GM18526 (cell line): ENCODE results near the gene TUBB2B.
A peak's percentile ranks its signal among the peaks of the same experiment; 100 is the strongest.

ENCODE experiments used
- POLR2A ChIP-seq: IDR thresholded peaks from 3 replicates; pipeline ENCODE4 v1.6.1; 2011; ENCODE audit not compliant: insufficient read length; ENCODE audit errors: extremely low read depth

Gene TUBB2B

GRCh38 chr6:3260772-3261517 lies 33.5 kb upstream of the TUBB2B start:
- no peak for TF ChIP-seq POLR2A

- no peak for TF ChIP-seq POLR2A
Observed at GRCh38 chr6:3260296-3260695, 32.8 kb upstream of the TUBB2B start.

DNA sequence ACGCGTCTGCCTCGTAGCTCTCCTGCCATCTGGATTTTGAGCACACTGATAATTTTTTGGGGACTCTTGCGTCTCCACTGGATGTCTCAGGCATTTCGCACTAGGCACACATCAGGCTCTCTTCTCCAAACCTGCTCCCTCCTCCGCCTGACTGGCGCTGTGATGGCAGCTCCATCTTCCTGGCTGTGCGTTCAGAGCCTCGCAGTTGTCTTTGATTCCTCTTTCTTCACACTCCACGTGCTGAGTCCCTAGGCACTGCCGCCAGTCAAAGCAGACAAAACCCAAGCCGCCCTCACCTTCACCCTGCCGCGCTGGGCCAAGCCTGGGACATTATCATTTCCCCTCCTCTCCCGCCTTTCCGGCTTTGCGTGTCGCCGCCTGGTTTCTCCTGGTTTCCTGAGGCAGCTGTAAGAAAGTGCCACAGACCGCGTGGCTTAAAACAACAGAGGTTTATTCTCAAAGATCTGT lies 32.1 kb upstream of the TUBB2B start:
- TF ChIP-seq POLR2A, result peak; percentile 7

DNA sequence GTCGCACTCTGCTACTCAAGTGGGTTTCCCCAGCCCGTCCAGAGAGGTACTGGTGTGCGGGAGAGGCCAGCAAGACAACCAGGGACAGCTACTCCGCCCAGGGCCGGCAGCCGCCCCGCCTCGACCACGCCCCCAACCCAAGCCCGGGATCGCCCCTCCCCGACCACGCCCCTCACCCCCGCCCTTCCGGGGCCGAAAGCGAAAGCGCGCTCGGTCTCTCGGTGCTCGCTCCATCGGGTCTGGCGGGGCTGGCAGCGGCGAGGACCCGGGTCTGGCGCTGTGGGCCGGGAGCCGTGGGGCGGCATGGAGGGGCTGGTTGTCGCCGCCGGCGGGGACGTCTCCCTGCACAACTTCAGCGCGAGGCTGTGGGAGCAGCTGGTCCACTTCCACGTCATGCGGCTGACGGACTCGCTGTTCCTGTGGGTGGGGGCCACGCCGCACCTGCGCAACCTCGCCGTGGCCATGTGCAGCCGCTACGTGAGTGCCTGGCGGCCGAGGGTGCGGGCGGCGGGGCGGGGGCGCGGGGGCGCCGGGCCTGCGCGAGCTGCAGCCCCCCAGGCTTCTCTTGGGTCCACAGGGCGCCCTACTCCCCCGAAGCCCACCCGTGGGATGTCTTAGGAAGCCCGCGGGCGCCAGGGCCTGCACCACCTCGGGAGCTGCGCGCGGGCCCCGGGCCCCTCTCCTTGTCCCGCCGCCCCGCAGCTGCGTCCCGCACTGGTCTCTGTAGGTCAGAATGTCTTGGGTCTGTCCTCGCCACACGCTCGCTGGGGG lies 31.5 kb upstream of the TUBB2B start, which contains the start of gene PSMG4:
TSS of gene PSMG4 (plus strand) at position 228 of the 771 bp plus-strand sequence. CDS start at position 304, 76 bp downstream.
- peak; percentile 61 for TF ChIP-seq POLR2A

DNA sequence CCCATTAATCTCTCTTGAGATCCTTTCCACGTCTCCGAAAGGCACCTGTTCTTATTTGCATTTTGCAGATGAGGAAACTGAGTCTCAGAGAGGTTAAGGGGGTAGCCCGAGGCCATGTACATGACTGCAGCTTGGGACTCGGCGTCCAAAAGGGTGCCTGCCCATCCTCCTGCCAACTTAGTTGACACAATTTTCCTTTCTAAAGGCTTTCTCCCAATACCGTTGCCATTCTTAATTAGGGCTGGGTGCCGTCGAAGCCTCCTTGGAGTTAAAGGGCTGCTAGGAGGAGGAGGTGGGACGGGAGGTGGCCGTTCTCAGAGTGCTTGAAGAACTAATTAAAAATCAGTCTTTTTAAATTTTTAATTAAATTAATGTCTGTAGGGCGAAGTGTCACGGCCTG lies 30.7 kb upstream of the TUBB2B start:
- TF ChIP-seq POLR2A, result no peak

- TF ChIP-seq POLR2A, result no peak
Observed at GRCh38 chr6:3253597-3253961, 26.1 kb upstream of the TUBB2B start.

- TF ChIP-seq POLR2A, result no peak
Observed at GRCh38 chr6:3252861-3253596, 25.6 kb upstream of the TUBB2B start.

DNA sequence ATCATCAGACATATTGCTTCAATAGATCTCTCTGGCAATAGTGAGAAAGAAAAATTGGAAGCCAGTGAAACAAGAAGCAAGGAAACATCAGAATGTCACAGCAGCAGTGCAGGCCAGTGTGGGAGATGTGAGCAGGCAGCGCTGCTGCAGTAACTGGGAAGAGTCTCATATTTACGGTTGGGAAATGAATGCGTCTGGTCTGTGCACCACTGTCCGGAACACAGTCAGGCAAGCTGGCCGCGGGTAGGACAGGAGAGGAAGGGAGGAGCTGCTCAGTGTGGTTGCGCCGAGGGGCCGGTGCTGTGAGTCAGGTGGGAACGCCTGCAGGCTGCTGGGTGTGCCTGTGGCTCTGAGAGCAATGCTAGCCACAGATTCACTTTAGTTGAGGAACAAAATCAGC lies 24.9 kb upstream of the TUBB2B start:
- no peak for TF ChIP-seq POLR2A

GRCh38 chr6:3251462-3252314 lies 24.2 kb upstream of the TUBB2B start:
- TF ChIP-seq POLR2A, result no peak

DNA sequence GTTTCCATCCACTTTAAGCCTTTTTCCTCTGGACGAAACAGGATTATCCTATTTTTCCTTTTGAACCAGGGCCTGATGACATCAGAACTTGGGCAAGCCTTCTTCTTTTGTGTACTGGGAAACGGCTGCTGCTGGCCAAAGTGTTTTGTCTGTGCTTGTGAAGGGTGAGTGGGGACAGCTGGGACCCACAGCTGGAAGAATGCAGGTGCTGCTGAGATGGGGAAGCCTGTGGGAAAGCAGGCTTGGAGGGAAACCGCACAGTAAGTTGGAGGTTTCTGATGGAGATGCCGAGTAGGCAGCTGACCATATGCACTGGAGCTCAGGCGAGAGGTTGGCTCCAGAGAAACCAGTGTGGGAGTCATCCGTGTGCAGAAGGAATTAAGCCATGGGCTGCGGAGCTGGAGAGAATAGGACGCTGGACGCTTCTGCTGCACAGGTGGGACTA lies 22.8 kb upstream of the TUBB2B start:
- TF ChIP-seq POLR2A, result no peak

- no peak for TF ChIP-seq POLR2A
Observed at GRCh38 chr6:3249821-3250220, 22.4 kb upstream of the TUBB2B start.

DNA sequence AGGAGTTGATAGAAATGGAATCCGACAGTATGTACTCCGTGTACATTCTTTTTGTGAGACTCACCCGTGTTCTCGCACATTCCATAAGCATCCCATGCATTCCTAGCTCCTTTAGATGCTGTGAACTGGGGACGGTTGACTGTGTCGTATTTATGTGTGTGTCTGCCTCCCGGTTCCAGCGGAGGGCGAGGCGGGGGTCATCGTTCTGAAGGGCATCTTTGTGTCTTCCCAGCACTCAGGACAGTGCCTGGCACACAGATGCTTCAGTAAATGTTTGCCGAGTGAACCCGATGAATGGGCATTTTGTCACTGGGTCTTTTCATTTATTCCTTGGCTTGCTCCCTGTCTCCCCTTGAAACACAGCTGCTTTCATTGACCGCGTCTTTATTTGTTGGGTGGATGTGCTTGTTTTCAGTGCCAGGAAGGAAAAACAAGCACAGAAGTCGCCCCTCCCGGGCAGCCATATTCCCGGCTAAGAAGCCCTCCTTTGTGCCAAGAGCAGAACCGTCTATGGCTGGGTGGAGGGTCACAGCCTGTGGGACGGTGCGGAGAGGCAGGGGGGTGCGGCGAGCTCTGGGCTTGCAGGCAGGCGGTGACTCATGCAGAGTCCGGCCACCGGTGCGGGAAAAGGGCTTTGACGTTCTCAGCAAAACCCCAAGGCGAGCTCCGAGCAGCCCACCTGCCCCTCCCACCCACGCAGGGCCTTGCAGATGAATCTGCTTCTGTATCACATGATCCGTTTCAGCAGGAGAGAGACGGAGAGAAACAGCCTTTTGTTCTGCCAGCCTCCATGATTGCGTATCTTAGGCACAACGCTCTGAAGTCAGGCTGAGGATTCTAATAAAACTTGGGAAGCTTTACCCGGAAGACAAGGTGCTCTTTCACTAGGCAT lies 20.0 kb upstream of the TUBB2B start:
- no peak for TF ChIP-seq POLR2A

- no peak for TF ChIP-seq POLR2A
Observed at GRCh38 chr6:3245216-3245615, 17.8 kb upstream of the TUBB2B start.
